Mucosa of gallbladder (tissue), 1 donor: ENCODE data around the gene MED29. TPM values are rescaled to one million over a fixed set of nuclear protein-coding genes. Genes with fewer than 3 reads are reported as not detected.
A peak's percentile ranks its signal among the peaks of the same experiment; 100 is the strongest.
"Not testable (repeated sequence)": the region's sequence is repeated elsewhere in the genome, so short reads cannot be mapped to it uniquely, and the experiment has no call there.

Source experiments
- DNase-seq: peaks from one replicate; pipeline ENCODE4 v3.0.0-alpha.2; 2020; ENCODE audit warnings: low spot score
- total RNA-seq: library from RNA; stranded (reverse); gene quantifications from one replicate; pipeline ENCODE4 v1.2.1, GENCODE V29; 2021
- donor health status: DM: no; HTN: no; CAD: no.

The MED29 gene
- total RNA-seq, 1 donor from 2014 or later, result 46.0 TPM

DNA sequence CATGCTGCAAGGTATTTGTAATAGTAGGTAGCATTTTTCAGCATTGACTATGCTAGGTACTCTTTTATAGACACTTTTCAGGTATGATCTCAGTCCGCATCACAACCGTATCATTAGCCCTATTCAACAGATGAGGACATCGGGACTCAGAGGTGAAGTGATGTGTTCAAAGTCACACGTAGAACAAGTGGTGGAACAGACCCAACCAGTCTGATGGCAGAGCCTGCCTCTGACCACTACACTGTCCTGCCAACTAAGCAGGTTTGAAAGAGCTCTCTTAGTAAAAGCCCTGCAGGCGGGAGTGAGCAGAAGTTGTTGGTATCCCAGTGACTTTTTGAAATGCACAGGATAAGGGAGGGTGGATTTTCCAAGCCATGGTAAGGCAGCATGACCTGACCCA is 20.4 kb upstream of the MED29 start:
- no peak for DNase-seq

DNA sequence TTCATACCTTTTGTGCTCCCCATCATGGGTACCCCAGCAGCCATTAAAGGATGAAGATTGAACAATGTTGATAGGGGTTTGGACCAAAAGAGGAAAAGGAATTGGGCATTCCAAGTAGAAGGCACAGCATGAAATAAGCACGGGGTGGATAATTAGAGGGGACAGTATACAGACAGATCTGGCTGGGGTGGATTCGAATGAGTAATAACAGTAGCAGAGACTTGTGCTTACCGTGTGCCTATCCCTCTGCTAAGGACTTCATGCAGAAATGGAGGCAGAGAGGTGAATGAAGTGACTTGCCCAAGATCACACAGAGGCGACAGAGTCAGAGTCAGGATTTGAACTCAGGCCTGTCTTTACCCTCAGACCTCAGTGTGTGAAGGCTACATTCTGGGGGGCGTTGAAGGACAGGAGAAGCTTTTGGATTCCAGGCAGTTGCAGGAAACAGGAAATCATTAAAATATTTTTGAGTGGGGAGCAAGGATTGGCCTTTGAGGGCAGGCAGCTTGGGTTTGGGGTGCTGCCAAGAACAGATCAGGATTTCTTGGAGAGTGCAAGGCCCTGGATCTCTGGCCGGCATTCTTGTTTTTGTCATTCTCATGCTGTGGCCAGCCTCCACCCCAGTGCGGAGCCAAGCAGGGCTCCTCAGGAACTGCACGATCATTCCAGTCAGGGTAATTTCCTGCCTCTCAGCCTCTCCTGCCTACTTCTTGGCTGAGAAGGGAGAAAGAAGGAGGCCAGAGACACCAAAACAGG is 19.0 kb upstream of the MED29 start:
- DNase-seq, result peak; percentile 78

DNA sequence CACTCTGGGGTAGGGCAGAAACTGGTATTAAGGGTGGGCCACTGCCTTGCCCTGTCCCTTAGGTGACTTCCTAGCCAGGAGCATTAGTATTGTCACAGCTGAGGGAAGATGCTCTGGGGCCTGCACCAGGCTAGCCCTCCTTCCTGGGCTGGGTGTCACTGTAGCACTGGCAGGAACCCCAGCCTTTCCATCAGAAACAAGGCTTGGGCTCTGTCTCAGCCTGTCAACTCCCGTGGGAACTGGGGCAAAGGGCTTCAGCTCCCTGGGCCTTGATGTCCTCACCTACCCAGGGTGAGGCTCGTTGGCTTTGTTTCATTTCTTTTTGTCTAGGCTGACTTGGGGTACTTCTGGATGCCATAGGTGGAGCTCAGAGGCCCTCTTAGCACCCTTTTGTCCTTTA is 18.2 kb upstream of the MED29 start:
- DNase-seq, result no peak

DNA sequence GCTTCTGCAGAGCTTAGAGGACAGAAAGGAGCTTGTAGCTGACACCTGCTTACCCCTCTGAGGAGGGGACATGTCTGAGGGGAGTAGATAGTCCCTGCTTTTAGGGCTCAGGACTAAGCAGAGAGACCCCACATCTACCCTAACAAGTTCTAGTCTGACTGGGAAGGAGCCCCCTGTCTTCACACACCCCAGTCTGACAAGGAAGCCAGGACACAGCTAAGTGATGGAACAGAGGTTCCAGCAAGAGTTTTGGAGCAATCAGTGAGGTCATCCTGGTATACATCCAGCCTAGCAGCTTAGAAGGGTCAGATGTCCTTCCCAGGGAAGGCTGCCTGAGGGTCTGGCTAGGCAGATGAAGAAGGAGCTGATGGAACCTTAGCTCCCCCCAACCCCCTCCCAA is 15.2 kb upstream of the MED29 start:
- no peak for DNase-seq

DNA sequence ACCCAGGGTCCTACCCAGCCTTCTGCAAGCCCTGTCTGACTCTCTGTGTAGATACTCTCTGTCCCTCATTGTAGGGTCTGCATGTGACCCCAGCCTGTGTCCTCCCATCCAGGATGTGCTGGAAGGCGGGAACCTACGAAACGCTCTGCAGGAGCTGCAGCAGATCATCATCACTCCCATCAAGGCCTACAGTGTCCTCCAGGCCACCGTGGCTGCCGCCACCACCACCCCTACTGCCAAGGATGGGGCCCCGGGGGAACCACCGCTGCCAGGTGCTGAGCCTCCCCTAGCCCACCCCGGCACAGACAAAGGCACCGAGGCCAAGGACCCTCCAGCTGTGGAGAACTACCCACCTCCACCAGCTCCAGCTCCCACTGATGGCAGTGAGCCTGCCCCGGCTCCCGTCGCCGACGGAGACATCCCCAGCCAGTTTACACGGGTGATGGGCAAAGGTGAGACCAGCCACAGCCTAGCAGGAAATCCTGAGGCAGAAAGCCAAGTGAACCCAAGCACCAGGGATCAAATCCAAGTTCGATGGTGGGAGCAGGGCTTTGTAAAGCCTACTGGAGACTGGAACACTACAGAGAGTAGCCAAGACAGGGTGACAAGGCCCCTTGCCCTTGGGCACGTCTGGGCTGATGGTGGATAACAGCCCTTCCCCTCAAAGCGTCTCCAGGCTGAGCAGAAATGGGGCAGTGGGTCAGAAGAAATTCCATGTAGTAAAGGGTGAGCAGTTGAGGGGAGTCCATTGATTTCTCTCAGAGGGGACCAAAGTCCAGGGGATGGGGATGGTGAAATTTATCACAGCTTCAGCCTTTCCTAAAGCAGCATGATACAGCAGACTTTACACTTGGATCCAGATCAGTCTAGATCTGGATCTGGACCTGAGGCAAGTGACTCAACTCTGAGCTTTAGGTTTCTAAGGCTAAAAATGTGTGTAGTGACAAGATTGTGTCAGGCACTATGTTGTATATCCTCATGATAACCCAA is 13.5 kb upstream of the MED29 start:
- DNase-seq, result no peak

DNA sequence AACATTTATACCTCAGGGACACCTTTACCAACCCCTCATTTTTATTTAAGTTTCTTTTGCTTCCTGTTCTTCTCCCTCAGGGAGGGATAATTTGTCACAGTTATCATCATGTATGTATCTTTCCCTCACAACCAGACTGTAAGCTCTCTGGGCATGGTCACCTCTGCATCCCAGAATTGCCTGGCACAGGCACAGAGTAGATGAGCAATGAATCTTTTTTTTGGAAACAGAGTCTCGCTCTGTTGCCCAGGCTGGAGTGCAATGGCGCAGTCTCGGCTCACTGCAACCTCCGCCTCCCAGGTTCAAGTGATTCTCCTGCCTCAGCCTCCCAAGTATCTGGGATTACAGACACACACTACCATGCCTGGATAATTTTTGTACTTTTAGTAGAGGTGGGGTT is 11.8 kb upstream of the MED29 start:
- not testable (repeated sequence) for DNase-seq

DNA sequence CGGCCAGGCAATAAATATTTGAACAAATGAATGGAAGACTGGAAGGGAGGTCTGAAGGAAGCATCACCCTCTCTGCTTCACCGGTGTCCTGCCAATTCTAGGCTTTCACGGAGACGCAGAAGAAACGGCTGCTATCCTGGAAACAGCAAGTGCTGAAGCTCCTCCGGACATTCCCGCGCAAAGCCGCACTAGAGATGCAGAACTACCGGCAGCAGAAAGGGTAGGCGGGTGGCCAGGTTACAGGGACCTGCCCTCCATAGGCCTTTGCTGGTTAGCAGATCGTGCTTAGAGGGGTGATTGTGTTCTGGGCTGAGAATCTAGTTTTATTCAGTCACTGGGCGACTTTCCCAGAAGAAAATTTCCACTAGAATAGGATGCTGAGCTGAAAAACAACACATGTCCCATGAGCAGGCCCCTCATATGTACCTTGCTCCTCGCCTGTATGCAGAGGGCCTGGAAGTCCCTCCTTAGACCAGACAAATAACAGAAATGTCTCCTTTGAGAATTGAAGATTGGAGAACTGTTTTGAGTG is 11.2 kb upstream of the MED29 start:
- DNase-seq, result no peak

DNA sequence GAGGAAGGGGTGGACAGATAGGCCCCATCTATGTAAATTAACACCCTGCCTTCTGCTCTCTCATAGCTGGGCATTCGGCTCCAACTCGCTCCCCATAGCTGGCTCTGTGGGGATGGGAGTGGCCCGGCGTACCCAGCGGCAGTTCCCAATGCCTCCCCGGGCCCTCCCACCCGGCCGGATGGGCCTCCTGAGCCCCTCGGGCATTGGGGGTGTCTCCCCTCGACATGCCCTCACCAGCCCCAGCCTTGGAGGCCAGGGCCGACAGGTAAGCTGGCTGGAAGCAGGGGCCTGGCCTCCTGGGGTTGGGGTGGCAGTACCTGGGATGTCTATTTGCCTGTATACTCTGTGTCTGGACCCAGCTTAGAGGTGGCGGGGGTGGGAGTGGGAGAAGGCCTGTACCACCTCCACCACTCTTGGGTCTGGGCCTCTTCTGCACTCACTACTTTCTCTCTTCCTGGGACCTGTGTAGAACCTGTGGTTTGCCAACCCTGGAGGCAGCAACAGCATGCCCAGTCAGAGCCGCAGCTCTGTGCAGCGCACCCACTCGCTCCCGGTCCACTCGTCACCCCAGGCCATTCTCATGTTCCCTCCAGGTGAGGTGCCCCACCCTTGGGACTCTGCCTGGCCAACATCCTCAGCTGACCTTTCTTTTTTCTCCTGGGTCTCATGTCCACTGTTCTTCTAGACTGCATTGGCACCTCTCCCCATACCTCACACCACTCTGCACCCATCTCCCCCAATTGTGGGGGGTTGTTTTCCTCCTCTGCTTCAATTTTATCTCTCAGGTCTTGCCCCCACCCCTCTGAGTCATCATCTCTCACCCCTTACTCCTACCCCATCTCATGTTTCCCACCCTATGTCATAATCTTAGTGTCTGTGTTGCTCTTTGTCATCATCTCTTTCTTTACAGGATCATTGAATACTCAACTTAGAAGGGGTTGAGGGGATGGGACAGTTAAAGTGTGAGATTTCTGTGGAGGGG is 10.4 kb upstream of the MED29 start:
- DNase-seq, result no peak

DNA sequence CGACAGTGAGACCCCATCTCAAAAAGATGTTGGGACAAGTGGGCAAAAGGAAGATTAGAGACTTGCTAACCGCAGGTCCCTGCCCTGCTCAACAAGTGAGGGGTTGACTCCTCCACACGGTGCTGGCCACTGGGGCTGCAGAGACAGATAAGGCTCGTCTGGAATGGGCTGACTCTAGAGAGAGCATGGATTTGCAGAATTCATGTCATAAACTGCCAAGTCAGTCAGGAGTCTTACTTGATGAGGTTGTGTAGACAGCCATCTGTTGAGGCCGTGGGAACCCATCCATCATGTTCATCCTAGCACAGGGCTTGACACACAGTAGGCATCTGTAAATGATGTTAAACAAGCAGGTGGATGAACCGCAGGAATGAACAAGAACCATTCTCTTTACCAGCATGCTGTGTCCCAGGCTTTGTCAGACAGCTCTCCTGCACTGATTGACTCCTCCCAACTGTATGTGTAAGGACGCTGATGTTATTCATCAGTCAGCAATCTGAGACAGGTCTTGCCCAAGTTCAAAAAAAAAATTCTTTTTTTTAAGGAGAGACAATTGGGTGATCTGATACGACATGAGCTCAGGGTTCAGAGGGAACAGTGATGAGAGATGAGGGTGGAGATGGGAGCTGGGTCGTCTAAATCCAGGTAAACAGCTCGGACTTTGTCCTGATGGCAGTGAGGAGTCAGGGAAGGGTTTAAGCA is 9.1 kb upstream of the MED29 start:
- no peak for DNase-seq

DNA sequence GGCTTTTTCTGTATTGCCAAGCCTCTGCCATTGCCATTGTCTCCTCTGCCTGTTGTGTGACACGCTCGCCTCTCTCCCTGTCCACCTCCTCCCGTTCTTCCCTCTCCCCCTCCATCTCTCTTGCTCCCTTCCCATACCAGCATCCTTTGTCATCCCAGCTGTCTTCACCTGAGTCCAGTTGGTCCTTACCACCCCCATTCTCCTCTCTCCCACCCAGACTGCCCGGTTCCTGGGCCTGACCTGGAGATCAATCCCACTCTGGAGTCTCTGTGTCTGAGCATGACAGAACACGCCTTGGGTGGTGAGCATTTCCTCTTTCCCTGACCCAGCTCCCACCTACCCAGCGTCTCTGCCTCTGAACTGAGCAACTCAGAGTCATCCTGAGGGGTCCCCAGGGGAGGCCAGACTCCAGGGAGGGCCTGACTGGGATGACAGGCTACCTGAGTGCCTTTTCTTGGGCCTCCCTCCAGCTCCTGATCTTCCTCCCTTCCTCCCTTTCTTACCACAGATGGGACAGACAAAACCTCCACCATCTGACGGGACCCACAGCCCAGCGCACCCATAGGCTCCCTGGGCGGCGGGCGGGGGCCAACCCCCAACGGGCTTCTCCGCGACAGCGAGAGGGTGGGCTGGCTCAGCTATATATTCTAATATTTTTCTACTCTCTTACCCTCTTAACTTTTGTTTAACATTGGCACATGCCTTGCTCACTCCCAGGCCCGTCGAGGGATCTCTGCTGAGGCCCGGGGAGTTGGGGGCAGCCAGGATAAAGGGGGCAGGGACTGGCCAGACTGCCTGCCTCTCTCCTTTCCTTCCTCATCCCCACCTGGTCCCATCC is 8.0 kb upstream of the MED29 start:
- no peak for DNase-seq

DNA sequence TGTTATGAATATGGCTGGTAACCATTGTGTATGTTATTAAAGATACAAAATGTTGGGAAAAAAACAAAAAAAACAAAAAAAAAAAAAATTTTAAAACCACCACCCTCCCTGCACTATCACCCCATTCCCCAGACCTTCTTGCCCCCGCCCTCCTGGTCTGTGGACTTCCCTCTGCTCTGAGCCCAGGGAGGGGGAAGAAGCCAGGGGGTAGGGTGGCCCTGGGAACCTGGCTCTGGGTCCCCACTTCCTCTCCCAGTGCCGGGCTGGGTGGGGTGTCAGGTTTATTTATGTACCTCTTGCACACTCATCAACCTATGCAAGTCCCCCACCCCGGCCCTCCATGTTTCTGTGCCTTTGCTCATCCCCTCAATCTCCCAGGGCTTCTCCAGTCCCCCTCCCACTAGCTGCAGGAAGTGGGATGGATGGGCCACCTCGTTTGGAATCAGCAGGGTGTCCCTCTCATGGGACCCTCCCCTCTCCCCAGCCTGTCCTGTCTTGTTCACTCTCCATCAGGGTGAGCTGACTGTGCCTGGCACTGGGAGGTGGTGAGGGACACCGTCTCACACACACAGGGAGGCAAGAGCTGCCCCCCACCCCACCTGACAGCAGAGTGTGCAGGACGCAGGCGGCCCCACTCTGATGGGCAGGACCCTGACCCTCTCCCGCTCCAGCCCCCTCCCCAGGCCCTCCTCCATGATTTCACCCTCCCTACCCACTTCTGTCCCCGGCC is 6.2 kb upstream of the MED29 start:
- DNase-seq, result no peak

DNA sequence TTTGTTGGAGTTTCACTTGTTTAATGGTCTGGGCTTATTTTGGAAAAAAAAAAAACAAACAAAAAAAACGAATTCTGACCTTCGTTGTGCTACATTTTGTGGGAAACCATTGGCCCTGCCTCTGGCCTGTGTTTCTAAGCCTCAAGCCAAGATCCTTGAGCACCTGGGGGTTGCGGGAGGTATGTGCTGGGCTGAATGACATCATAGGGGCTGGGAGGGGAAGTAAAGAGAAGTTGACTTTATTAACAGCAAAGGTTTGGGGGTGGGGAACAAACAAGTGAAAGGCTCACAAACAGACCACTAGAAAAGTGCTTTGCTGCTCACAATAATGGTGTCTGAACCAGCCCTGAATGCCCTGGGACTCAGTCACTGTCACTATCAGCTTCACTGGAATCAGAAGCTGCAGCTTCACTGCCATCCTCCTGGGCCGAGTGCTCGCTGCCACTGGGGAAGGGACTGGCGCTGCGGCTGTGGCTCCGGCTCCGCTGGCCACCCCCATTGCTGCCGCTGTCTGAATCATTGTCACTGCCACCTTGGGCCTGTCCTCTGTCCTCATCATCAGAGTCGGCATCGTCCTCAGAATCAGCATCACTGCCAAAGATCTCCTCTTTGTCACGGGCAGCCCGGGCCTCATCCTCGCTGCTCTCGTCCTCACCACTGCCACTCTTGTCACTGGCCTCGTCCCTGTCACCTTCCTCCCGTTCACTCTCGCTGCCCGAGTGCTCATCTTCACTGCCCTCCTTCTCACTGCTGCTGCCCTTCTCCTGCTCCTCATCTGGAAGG is 5.4 kb upstream of the MED29 start:
- DNase-seq, result no peak

DNA sequence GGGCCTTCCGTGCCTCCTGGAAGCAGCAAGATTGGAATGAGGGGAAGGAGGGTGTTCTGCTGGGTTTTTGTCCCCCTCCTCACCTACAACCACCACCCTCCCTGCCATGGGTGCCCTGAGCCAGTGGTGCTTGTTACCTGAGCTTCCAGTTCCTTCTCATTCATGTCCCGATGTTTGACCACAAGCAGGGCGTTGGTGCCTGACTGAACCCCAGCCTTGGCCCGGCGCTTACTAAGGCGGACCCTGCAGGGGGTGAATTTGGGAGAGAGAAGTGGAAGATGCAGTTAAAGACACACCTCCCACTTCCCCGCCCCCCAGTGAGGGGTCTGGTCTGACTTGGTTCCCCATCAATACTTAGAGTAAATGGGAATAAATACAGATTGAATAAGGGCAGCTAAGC is 4.6 kb upstream of the MED29 start:
- DNase-seq, result no peak

DNA sequence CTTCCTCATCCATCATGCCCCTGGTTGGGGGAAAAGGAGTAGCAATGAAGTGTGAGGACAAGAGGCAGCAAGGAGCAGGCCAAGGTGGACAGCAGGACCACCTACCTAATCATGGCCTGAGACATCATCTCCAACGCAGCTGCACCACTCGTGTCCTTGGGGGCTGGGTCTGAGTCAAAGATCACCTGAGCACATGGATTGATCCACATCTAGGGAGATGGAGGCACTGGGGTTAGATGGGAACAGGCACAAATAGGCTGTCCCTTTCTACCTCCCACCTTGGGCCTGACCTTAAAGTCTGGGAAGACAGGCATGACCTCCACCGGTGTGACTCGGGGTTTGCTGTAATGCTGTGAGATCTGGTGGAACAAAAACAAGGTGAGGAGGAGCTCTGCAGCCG is 2.5 kb upstream of the MED29 start:
- DNase-seq, result no peak

DNA sequence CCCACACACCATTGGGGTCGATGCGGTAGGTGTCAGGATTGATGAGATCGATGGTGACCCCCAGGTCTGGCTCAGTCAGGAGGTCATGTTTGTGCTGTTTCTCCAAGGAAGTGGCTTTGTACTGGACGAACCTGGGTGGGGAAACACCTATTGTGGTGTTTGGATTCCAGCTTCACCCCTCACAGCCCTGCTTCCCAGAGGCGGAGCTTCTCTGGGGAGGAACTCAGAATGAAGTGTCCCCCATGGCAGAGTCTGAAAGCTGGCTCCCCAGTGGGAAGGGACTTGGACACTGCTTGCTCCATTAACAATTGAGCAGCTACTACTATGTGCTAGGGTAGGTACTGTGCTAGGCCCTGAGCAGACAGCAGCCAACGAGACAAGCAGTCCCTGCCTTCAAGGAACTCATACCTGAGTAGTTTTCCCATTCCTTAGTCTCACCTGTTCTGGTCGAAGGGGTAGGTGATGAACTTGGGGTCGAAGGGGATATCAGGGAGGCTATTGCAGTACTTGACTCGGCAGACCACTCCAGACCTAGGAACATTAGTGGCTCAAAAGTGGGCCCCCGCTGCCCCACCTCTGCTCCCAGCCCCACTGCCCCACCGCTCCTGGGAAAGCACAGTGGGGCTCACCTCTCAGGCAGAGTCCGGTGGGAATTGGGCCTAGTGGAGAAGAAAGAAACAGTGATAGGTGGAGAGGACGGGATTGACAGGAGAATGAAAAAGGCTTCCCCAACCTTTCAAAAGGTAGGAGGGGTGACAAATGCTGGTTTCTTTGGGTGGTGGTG is 1.4 kb upstream of the MED29 start:
- DNase-seq, result no peak

DNA sequence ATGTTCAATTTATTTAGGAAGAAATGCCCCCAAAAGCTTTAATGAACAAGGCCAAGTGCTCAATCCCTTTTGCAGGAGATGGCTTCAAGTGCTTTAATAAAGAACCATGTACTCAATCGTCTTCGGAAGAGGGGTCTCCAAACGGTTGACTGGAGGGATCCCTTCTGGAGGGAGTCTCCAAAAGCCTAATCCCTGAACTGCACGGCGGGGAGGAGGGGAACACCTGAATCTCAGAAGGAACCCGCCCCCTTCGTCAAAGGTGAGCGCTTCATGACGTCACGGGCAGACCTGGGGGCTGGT is 777 bp upstream of the MED29 start:
- DNase-seq, result peak; percentile 42

DNA sequence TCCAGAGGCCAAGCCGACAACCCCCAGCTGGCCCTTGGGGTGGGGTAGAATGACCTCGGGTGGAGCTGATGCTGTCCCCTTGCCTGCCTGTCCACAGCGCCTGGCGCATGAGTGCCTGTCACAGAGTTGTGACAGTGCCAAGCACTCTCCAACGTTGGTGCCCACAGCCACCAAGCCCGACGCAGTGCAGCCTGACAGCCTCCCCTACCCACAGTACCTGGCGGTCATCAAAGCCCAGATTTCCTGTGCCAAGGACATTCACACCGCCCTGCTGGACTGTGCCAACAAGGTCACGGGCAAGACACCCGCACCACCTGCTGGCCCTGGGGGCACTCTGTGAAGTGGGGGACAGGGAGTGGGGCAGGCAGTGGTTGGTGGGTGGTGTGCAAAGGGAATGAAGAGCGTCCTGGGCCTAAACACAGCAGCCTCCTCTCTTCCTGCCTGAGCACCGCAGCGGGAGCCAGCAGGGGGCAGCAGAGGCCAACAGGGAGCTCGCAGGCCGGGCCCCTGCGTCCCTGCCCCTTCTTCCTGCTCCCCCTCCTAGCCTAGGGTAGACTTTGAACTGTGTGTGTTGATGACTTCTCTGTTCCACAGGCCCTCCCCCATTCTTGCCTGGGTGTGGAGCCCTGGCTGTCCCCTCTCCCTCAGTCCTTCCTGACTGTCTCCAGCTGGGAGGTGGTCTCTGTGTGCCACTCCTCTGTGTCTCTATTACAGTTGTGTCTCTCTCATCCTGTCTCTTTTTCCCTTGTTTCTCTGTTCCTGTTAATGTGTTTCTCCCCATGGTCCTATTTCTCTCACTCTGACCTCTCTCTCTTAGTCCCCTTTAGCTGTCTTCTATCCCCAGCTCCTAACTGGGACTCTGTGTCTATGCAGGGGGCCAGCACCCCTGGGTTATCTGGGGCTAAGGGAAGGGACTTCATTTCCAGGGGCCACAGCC is 6.5 kb downstream of the MED29 start:
- peak; percentile 94 for DNase-seq
